ENCODE results near the gene LAMTOR5.

LAMTOR5 gene

GRCh38 chr1:110393691-110394492, 13.6 kb downstream of the LAMTOR5 start:
- no peak overlapping the region for H3K27ac ChIP-seq
- no peak for TF ChIP-seq CTCF (conservative IDR thresholded peaks at IDR 0.05)

GRCh38 chr1:110393286-110393685, 14.2 kb downstream of the LAMTOR5 start:
- no peak for TF ChIP-seq CTCF (conservative IDR thresholded peaks at IDR 0.05)
- H3K27ac ChIP-seq: no peak overlapping the region

- no peak within 1 kb of the TSS for H3K27ac ChIP-seq
- no peak for TF ChIP-seq CTCF (conservative IDR thresholded peaks at IDR 0.05)
Measured at GRCh38 chr1:110390692-110391245, 16.7 kb downstream of the LAMTOR5 start, which contains the start of gene SLC16A4. TSS of gene SLC16A4 (minus strand) at chr1:110391026. CDS start at chr1:110389323, 1,703 bp downstream.

- H3K27ac ChIP-seq: no peak overlapping the region
- no peak for TF ChIP-seq CTCF (conservative IDR thresholded peaks at IDR 0.05)
Measured at GRCh38 chr1:110390096-110390495, 17.4 kb downstream of the LAMTOR5 start.

- H3K27ac ChIP-seq: no peak overlapping the region
- no peak for TF ChIP-seq CTCF (conservative IDR thresholded peaks at IDR 0.05)
Measured at GRCh38 chr1:110387048-110387754, 20.3 kb downstream of the LAMTOR5 start.

GRCh38 chr1:110385369-110385768, 22.1 kb downstream of the LAMTOR5 start:
- no peak for TF ChIP-seq CTCF (conservative IDR thresholded peaks at IDR 0.05)
- H3K27ac ChIP-seq: no peak overlapping the region

GRCh38 chr1:110384581-110385321, 22.7 kb downstream of the LAMTOR5 start:
- no peak for TF ChIP-seq CTCF (conservative IDR thresholded peaks at IDR 0.05)
- no peak overlapping the region for H3K27ac ChIP-seq

All from VCaP (cell line).